Stimulated activated CD4-positive, alpha-beta T cell treated with anti-CD3 and anti-CD28 coated beads, Interleukin-12 subunit alpha, Interleukin-12 subunit beta, amount 100 ng/mL, for 4 hours (primary cell): ENCODE data around the gene GMFB.
"Not testable (repeated sequence)": the region's sequence is repeated elsewhere in the genome, so short reads cannot be mapped to it uniquely, and the experiment has no call there.

Source experiments
- DNase-seq: peaks from one replicate; pipeline ENCODE4 v3.0.0-alpha.2; 2020

Gene GMFB

GRCh38 chr14:54457609-54457996, 31.2 kb downstream of the GMFB start:
- DNase-seq, result no peak

GRCh38 chr14:54456820-54457608, 31.8 kb downstream of the GMFB start:
- DNase-seq, result not testable (repeated sequence)

- no peak for DNase-seq
Measured at GRCh38 chr14:54455363-54455762, 33.4 kb downstream of the GMFB start.

- DNase-seq, result not testable (repeated sequence)
Measured at GRCh38 chr14:54453990-54454389, 34.8 kb downstream of the GMFB start.

GRCh38 chr14:54453252-54453651, 35.5 kb downstream of the GMFB start:
- DNase-seq, result no peak

GRCh38 chr14:54451961-54452360, 36.8 kb downstream of the GMFB start:
- DNase-seq, result no peak

- no peak for DNase-seq
Measured at GRCh38 chr14:54451121-54451601, 37.6 kb downstream of the GMFB start.

- DNase-seq, result no peak
Measured at GRCh38 chr14:54450535-54450934, 38.2 kb downstream of the GMFB start.

- no peak for DNase-seq
Measured at GRCh38 chr14:54447231-54447692, 41.5 kb downstream of the GMFB start.

GRCh38 chr14:54446161-54446693, 42.6 kb downstream of the GMFB start:
- no peak for DNase-seq

- no peak for DNase-seq
Measured at GRCh38 chr14:54444681-54445080, 44.1 kb downstream of the GMFB start.

- DNase-seq, result no peak
Measured at GRCh38 chr14:54443981-54444380, 44.8 kb downstream of the GMFB start.

GRCh38 chr14:54442961-54443360, 45.8 kb downstream of the GMFB start:
- DNase-seq, result not testable (repeated sequence)

GRCh38 chr14:54440873-54441868, 47.6 kb downstream of the GMFB start, which contains the start of gene CNIH1:
Gene CNIH1 (minus strand): TSS chr14:54441374. CDS start chr14:54441327, 47 bp downstream.
- peak; percentile 91 for DNase-seq

- no peak for DNase-seq
Measured at GRCh38 chr14:54440476-54440872, 48.3 kb downstream of the GMFB start.

GRCh38 chr14:54440037-54440436, 48.7 kb downstream of the GMFB start:
- DNase-seq, result no peak

- no peak for DNase-seq
Measured at GRCh38 chr14:54438703-54439102, 50.1 kb downstream of the GMFB start.

- not testable (repeated sequence) for DNase-seq
Measured at GRCh38 chr14:54437954-54438353, 50.8 kb downstream of the GMFB start.

GRCh38 chr14:54435500-54435981, 53.2 kb downstream of the GMFB start:
- DNase-seq, result peak; percentile 6

- DNase-seq, result no peak
Measured at GRCh38 chr14:54428527-54428926, 60.3 kb downstream of the GMFB start.

- DNase-seq, result no peak
Measured at GRCh38 chr14:54427871-54428270, 60.9 kb downstream of the GMFB start.

GRCh38 chr14:54425537-54426274, 63.1 kb downstream of the GMFB start:
- DNase-seq, result no peak
